Epithelial cell of alveolus of lung (primary cell): Measurements from ENCODE around the gene LCE2C. TPM values are rescaled to one million over a fixed set of nuclear protein-coding genes. Genes with fewer than 3 reads are reported as not detected.

Experiments
- total RNA-seq: library from RNA; depleted of rRNA; stranded (reverse); fragments of >200 nt; gene quantifications from 2 replicates; pipeline ENCODE4 v1.2.1, GENCODE V29; 2015

LCE2C gene, protein sequence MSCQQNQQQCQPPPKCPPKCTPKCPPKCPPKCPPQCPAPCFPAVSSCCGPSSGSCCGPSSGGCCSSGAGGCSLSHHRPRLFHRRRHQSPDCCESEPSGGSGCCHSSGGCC
- total RNA-seq = not detected in 2 replicates

DNA sequence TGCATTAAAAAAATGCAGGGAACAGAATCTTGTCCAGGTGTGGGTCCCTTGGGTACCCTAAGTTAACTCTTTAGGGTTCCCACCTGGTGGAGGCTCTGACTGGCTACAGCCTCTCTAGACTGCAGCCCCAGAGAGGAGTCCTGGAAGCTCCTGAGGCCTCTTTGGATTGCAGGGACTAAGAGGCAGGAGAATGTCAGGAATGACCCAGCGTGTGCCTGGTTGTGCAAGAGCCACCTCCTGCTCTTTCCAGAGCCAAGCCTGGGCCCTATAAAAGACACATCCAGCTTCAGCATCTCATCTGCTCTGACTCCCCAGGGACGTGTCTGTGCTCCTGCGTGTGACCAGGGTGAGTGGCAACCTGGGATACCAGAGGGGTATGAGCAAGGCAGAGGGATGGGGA, at the start of gene LCE2C:
Gene LCE2C (plus strand): TSS at position 297 of the 400 bp plus-strand sequence. CDS start 737 bp downstream, outside the sequence.

DNA sequence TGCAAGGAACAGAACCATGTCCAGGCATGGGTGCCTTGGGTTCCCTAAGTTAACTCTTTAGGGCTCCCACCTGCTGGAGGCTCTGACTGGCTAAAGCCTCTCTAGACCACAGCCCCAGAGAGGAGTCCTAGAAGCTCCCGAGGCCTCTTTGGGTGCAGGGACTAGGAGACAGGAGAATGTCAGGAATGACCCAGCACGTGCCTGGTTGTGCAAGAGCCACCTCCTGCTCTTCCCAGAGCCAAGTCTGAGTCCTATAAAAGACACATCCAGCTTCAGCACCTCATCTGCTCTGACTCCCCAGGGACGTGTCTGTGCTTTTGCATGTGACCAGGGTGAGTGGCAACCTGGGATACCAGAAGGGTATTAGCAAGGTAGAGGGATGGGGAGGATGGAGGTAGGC, 12.0 kb upstream of the LCE2C start, which contains the start of gene LCE2D:
Gene LCE2D (plus strand): TSS at position 283 of the 400 bp plus-strand sequence. CDS start 726 bp downstream, outside the sequence.

GRCh38 chr1:152685823-152686222, 10.7 kb downstream of the LCE2C start, which contains the start of gene LCE2B:
LCE2B (plus strand) TSS chr1:152686123; CDS start chr1:152686844, 721 bp downstream.

GRCh38 chr1:152697701-152698600, 22.9 kb downstream of the LCE2C start, which contains the start of gene LCE2A:
LCE2A (plus strand) TSS chr1:152698345; CDS start chr1:152698902, 557 bp downstream.

GRCh38 chr1:152707860-152708259, 32.8 kb downstream of the LCE2C start, which contains the start of gene LCE4A:
LCE4A (plus strand) TSS chr1:152708160; CDS start chr1:152709076, 916 bp downstream.

Other genes starting within 250 kb of the LCE2C start
- not detected in 2 replicates for gene LCE5A, start 164.5 kb upstream of the LCE2C start, total RNA-seq
- not detected in 2 replicates for gene CRCT1, start 160.8 kb upstream of the LCE2C start, total RNA-seq
- gene LCE3E, start 108.5 kb upstream of the LCE2C start, total RNA-seq = not detected in 2 replicates
- gene LCE3D, start 94.8 kb upstream of the LCE2C start, total RNA-seq = not detected in 2 replicates
- gene LCE3C, start 75.0 kb upstream of the LCE2C start, total RNA-seq = not detected in 2 replicates
- gene LCE3B, start 61.5 kb upstream of the LCE2C start, total RNA-seq = not detected in 2 replicates
- not detected in 2 replicates for gene LCE3A, start 52.2 kb upstream of the LCE2C start, total RNA-seq
- not detected in 2 replicates for gene LCE2D, start 11.9 kb upstream of the LCE2C start, total RNA-seq
- not detected in 2 replicates for gene LCE2B, start 10.8 kb downstream of the LCE2C start, total RNA-seq
- gene LCE2A, start 23.1 kb downstream of the LCE2C start, total RNA-seq = not detected in 2 replicates
- not detected in 2 replicates for gene LCE4A, start 32.9 kb downstream of the LCE2C start, total RNA-seq
- not detected in 2 replicates for gene KPRP, start 82.7 kb downstream of the LCE2C start, total RNA-seq
- gene LCE1F, start 99.9 kb downstream of the LCE2C start, total RNA-seq = not detected in 2 replicates
- not detected in 2 replicates for gene LCE1E, start 111.0 kb downstream of the LCE2C start, total RNA-seq
- gene LCE1D, start 121.4 kb downstream of the LCE2C start, total RNA-seq = not detected in 2 replicates
- gene LCE1C, start 131.4 kb downstream of the LCE2C start, total RNA-seq = not detected in 2 replicates
- not detected in 2 replicates for gene LCE1B, start 136.7 kb downstream of the LCE2C start, total RNA-seq
- gene LCE1A, start 152.2 kb downstream of the LCE2C start, total RNA-seq = not detected in 2 replicates
- gene LCE6A, start 167.6 kb downstream of the LCE2C start, total RNA-seq = not detected in 2 replicates
- not detected in 2 replicates for gene LCE7A, start 184.7 kb downstream of the LCE2C start, total RNA-seq
- not detected in 2 replicates for gene SMCP, start 203.0 kb downstream of the LCE2C start, total RNA-seq
- gene IVL, start 233.3 kb downstream of the LCE2C start, total RNA-seq = not detected in 2 replicates